Activated CD4-positive, alpha-beta T cell treated with anti-CD3 and anti-CD28 coated beads for 24 hours (primary cell): ENCODE measurements around the gene HECTD1.
"Not testable (repeated sequence)": the region's sequence is repeated elsewhere in the genome, so short reads cannot be mapped to it uniquely, and the experiment has no call there.

Source experiments
- DNase-seq, 2 donors: peaks; one replicate each; pipeline ENCODE4 v3.0.0-alpha.2; 2020; ENCODE audit warnings: low read depth in 2 of 2

HECTD1 gene

DNA sequence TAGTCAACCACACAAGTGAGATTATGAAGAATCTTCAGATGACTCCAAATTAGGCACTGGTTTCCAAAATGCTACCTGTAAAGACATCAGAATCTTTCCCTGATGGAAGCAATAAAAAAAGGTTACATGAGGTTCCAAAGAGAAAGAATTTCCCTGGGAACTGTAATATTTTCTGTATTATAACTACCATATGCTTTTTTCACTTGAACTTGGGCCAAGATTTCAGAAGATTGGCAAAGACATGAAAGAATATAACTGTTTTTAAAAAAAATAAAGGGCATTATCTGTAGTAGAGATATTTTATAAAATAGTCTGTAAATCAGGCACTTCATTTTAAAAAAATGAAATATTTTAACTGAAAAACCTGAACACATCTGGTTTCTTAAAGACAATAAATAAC is 12.9 kb downstream of the HECTD1 start:
- DNase-seq = no peak

DNA sequence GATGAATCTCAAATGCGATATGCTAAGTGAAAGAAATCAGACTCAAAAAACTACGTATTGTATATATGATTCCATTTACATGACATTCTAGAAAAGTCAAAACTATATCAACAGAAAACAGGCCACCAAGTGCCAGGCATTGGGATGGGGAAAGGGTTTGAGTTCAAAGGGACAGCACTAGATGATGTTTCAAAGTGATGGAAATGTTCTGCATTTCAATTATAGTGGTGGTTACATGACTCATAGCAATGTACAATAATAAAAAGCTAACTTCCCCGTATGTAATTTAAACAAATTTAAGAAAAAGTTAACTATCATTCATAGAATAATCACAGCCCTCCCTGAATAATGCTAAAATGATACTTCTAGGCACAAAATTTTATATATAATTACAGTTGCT is 13.5 kb downstream of the HECTD1 start:
- no peak for DNase-seq

DNA sequence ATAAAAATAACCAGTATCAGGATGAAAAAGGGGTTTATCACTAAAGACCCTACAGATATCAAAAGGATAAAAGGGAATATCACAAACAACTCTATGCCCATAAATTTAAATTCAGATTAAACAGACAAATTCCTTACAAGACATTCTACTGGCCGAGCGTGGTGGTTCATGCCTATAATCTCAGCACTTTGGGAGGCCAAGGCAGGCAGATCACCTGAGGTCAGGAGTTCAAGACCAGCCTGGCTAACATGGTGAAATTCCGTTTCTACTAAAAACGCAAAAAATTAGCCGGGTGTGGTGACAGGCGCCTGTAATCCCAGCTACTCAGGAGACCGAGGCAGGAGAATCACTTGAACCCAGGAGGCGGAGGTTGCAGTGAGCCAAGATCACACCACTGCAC is 15.0 kb downstream of the HECTD1 start:
- DNase-seq = not testable (repeated sequence)

DNA sequence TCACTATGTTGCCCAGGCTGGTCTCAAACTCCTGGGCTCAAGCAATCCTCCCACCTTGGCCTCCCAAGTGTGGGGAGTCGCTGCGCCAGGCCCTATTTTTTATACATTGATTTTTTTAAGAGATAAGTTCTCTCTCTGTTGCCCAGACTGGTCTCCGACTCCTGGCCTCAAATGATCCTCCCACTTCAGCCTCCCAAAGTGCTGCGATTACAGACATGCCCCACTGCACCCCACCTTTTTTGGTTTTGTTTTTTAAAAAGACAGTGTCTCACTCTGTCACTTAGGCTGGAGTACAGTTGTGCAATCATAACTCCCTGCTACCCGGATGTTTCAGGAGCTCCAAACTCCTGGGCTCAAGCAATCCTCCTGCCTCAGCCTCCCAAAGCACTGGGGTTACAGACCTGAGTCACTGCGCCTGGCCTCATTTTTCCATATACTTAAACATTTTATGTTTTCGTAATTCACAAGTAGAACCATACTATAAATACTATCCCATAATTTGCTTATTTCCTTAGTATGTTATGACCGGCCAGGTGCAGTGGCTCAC is 16.8 kb downstream of the HECTD1 start:
- DNase-seq = no peak

DNA sequence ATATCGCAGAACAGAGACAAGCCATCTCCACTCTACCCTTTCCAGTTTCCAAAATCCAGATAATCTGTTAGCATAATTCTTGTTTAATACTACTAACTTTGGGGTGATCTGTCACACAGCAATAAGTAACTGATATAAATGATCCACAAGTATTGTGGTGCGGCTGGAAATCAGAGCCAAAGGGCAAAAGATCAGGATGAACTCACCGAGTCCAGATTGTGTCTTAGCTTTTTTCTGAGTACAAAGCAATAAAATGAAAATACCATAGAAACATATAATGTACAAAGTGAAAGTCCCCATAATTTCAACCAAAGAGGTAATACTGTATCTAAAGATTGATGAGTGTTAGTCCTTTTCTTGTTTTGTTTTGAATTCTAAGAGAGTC is 17.4 kb downstream of the HECTD1 start:
- no peak for DNase-seq

DNA sequence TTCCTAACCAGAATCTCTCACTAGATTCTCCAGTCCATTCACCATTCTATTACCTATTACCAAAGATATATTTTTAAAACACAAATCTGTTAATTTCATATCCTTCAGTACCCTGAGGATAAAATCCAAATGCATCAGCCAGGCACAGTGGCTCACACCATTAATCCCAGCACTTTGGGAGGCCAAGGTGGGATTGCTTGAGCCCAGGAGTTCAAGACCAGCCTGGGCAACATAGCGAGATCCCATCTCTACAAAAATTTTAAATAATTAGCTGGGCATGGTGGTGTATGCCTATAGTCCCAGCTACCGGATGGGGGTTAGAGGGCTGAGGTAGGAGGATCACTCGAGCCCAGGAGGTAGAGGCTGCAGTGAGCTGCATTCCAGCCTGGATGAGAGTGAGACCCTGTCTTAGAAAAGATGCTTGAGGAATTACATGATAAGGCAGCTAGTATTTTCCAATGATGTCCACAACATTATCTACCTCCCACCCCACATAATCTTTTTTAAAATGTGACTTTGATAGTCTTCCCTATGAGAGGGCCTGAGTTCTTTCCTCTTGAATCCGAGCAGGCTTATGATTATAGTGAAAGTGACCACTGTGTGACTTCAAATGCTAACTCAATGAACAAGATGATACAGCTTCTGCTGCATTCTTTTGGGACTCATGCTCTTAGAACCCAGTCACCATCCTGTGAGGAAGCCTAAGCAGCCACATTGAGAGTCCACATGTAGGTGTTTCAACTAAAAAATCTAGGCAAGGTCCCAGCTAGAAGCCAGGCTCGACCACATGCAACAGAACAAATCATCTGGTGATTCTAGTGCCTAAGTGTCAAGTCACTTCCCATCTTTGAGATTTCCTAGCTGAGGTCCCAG is 18.0 kb downstream of the HECTD1 start:
- DNase-seq = no peak

DNA sequence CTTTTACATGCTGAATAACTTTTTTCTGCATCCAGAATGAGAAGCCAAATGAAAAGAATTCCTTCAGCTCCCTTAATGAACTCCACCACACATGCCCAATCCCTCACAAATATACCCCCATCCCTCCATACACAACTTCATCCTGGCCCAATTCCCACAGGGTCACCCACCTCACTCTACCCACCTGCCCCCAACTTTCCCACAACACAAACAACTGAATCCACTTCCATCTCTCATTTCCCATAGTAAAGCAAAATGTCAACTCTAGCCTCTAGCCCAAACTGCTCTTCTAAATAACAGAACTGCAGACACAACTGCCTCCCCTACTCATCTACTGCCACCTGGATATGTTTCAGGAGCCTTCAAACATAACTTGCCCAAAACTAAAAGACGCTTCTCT is 18.8 kb downstream of the HECTD1 start:
- DNase-seq = no peak

DNA sequence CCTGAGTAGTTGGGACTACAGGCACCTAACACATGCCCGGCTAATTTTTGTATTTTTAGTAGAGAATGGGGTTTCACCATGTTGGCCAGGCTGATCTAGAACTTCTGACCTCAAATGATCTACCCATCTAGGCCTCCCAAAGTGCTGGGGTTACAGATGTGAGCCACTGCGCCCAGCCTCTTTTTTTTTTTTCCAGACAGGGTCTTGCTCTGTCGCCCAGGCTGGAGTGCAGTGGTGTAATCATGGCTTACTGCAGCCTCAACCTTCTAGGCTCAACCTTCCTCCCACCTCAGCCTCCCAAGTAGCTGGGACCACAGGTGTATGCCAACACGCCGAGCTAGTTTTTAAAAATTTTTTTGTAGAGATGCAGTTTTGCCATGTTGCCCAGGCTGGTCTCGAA is 25.6 kb downstream of the HECTD1 start:
- not testable (repeated sequence) for DNase-seq

DNA sequence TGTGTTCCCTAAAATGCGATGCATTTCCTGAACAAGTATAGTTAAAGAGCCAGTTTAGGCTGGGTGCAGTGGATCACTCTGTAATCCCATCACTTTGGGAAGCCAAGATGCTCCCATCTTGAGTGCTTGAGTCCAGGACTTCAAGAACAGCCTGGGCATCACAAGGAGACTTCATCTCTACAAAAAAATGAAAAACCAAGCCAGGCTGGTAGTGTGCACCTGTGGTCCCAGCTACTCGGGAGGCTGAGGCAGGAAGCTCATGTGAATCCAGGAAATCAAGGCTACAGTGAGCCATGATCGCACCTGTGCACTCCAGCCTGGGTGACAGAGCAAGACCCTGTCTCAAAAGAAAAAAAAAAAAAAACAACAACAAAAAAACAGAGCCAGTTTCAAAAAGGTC is 26.3 kb downstream of the HECTD1 start:
- DNase-seq = no peak

DNA sequence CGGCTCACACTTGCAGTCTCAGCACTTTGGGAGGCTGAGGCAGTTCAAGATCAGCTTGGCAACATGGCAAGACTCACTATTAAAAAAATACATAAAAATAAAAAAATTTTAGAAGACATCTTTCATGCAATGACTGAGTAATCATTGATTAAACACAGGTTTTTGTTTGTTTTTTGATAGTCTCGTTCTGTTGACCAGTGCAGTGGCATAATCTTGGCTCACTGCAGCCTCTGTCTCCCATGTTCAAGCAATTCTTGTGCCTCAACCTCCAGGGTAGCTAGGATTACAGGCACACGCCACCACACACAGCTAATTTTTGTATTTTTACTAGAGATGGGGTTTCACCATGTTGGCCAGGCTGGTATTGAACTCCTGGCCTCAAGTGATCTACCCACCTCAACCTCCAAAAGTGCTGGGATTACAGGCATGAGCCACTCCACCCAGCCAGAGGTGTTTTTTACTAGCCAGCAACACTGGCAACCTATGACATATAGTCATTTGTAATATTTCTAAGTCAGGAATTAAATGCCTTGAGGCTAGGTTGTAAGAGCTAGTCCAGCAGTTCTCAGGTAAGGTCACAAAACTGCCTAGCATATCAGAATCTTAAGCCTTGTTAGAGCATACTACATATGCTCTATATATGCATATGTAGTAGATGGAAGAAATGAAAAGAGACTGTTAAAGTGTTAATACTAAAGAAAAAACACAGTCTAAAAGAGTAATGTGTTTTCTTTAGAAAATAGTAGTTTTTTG is 27.1 kb downstream of the HECTD1 start:
- DNase-seq = no peak

DNA sequence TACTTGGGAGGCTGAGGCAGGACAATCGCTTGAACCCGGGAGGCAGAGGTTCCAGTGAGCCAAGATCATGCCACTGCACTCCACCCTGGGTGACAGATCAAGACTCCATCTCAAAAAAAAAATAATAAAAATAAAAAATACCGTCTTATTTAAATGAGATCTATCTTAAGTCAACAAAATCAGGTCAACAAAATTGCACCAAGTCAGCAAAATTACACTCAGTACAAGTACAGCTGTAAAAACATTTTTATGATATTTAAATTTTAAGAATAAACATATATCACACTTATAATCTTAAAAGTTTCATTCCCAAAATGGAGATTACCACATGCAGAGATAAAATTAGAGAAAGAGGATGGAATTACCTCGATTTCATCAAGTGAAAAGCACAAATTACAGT is 33.2 kb downstream of the HECTD1 start:
- DNase-seq = no peak

DNA sequence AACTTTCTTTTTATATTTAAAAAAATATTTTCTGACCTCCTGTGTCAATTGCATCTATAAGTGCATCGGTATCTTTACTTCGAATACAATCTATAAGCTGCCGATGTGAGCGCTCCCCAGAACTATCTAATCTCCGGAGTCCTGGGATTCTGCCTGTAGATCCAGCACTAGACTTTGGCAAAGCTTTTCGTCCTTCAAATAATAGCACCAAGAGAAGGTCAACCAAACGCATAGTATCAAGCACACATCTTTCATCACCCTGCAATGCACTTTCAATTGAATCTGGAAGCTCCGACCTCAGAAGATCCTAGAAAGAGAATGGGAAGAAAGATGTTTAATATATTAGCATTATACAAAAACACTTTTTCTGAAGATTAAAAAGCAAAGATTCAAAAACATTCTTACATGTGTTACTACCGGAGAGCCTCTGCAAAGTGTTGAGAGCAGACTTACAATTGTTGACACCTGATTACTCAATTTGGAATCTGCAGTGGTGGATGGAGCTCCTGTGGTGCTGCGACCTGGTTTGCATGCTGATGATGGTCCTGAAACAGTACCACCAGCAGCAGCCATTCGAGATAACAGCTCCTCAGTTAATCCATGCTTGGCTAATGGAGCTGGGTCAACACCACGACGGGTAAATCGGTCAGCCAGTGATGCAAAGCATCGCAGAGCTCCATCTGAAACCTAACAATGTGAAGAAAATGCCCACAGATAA is 34.3 kb downstream of the HECTD1 start:
- no peak for DNase-seq

DNA sequence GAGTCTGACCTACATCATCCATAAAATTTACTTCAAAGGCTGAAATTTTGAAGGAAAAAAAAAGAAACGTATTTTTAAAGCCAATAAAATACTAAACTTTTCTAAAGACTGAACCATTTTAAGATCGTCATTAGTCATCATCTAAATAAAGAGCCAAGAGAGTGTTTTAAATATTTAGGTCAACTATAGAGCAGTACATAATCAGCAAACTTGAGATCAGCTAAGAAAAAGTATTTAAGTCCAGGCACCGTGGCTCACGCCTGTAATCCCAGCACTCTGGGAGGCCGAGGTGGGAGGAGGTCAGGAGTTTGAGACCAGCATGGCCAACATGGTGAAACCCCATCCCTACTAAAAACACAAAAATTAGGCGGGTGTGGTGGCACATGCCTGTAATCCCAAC is 35.5 kb downstream of the HECTD1 start:
- no peak for DNase-seq

DNA sequence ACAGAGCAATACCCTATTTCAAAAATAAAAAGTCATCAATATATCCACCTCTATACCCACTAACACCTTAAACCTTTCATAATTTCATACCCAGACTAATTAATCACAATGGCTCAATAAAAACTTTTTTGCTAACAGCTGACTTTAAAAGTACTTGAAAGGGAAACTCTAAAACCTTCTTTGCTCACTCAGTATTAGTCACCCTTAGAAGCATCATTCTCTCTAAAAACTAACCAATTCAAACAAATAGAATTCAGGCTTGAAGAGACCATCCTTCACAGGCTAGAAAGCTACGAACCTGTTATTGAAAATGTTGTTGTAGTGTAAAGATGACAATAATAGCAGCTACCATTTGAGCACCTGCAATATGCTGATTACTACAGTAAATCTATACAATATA is 37.2 kb downstream of the HECTD1 start:
- no peak for DNase-seq

DNA sequence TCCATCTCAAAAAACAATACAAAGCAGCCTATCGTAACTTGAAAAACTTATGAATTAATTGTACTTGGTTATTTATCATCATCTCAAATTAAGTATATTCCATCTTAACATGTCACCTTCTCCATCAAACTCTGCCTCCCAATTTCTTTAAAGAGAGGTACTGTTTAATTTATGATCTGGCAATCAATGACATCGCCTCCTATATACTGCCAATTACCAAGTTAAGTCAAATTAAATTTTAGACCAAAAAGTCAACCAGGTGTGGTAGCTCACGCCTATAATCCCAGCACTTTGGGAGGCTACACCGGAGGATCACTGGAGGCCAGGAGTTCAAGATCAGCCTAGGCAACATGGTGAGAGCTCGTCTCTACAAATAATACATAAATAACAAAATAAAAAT is 37.7 kb downstream of the HECTD1 start:
- no peak for DNase-seq

DNA sequence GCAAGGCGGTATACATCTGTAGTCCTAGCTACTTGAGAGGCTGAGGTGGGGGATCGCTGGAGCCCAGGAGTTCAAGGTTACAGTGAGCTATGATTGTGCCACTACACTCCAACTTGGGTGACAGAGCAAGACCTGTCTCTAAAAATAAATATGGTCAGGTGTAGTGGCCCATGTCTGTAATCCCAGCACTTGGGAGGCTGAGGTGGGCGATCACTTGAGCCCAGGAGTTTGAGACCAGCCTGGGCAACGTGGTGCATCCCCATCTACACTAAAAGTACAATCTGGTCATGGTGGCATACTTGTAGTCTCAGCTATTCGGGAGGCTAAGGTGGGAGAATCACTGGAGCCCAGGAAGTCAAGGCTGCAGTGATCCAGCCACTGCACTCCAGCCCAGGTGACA is 40.6 kb downstream of the HECTD1 start:
- no peak for DNase-seq

DNA sequence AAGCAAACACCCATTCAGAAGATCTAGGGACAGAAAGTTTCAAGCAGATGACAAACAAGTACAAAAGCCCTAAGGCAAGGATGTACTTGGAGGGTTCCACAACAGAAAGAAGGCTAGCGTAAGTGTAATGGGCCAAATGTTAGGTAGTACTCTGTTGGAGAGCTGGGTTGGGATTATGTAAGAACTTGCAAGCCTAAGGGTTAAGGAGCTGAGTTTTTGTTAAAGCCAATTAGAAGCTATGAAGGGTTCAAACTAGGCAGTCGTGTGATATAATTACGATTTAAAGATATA is 41.4 kb downstream of the HECTD1 start:
- no peak for DNase-seq

DNA sequence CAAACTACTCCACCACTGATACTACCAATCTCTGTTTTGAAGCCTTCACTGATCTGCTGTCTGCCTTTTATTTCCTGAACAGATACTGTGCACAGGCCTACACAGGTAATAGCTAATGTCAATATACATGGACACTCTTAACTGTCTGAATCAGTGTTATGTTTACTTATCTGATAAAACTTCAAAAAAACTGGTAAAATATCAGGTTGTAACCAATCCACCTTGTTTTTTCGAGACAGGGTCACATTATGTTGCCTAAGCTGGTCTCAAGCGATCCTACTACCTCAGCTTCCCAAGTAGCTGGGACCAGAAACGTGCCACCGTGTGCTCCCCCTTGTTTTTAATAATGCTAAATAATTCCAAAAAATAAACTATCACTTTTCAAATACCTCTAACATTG is 43.5 kb downstream of the HECTD1 start:
- DNase-seq = no peak

DNA sequence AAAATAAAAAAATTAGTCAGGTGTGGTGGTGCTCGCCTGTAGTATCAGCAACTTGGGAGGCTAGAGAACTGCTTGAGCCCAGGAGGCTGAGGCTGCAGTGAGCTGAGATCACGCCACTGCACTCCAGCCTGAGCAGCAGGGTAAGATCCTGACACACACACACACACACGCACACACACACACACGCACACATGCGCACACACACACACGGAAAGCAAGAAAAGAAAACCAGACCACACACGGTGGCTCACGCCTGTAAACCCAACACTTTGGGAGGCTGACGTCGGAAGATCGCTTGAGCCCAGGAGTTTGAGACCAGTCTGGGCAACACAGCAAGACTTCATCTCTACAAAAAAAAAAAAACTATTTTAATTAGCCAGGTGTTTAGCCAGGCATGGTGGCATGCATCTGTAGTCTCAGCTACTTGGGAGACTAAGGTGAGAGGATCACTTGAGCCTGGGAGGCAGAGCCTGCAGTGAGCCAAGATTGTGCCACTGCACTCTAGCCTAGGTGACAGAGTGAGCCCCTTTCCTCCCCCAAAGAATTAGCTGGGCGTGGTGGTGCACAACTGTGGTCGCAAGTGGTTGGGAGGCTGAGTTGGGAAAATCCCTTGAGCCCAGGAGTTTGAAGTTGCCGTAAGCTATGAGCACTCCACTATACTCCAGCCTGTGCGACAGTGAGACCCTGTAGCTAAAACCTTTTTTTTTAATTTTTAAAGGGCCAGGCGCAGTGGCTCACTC is 44.5 kb downstream of the HECTD1 start:
- no peak for DNase-seq

DNA sequence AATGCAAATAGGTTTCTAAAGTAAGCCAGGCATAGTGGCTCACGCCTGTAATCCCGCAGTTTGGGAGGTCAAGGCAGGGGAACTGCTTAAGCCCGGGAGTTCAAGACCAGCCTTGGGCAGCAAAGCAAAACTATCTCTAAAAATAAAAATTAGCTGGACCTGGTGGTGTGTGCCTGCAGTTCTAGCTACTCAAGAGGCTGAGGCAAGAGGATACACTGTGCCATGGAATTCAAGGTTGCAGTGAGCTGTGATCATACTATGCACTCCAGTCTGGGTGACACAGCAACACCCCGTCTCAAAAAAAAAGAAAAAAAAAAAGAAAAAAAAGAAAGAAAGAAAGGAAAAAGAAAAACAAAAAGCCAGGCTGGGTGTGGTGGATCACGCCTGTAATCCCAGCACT is 46.3 kb downstream of the HECTD1 start:
- DNase-seq = no peak

DNA sequence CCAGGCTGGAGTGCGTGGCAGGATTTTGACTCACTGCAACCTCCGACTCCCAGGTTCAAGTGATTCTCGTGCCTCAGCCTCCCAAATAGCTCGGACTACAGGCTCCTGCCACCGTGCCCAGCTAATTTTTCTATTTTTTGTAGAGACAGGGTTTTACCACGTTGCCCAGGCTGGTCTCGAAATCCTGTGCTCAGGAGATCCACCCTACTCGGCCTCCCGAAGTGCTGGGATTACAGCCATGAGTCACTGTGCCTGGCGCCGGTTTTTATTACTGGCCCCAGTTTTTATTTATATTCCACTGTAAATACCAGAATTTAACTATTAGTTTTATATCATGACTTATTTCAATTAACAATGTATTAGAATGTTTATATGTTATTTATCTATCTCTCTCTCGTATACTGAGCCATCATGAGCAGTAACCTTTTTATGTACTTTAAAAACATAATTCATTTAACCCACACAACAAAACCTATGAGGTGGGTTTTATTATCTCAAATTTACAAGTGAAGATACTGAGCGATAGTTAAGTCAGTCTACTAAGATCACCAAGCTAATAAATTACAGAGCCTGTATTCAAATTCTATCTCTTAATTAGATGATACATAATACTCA is 47.8 kb downstream of the HECTD1 start:
- DNase-seq = no peak
